Measurements from ENCODE around the gene N4BP3.

DNA sequence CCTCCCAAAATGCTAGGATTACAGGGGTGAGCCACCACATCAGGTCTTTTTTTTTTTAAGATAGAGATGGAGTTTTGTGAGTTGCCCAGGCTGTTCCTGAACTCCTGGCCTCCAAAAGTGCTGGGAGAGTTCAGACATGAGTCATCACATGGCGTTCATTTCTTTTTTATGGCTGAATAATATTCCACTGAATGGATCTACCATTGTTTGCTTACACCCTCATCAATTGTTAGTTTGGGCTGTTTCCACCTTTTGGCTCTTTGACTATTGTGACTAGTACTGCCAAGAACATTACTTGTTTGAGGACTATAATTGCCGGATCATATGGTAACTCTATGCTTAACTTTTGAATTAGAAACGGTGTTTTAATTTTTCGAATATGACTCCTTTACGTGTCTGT lies 787 bp upstream of the N4BP3 start:
- TF ChIP-seq POLR2A (IDR thresholded peaks at IDR 0.05; ENCODE audit: low read depth, low read length) (no peak), POLR2AphosphoS5 (IDR thresholded peaks at IDR 0.05; ENCODE audit: low read depth, low read length) (no peak), TAF1 (IDR thresholded peaks at IDR 0.05; ENCODE audit: borderline replicate concordance, low read depth, low read length) (no peak)
